Measurements from ENCODE around the gene TBXAS1.

DNA sequence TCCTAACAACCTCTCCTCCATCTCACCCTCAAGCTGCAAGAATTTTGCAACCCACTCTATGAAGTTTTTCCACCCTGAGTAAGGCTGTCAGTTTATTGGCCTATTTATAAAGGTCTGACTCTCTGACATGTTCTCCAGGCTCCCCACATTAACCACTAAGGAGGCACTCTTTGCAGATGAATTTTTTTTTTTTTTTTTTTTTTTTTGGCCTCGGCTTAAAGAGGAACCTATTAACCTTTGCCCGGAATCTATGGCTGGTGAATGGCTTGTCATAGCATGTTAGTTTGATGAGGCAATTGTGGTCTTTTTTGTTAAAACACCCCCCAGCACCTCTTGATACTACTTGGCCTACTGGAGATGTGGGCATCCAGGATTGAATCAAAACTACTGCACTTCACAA is 57.1 kb downstream of the TBXAS1 start:
- TF ChIP-seq, protein P1, sequence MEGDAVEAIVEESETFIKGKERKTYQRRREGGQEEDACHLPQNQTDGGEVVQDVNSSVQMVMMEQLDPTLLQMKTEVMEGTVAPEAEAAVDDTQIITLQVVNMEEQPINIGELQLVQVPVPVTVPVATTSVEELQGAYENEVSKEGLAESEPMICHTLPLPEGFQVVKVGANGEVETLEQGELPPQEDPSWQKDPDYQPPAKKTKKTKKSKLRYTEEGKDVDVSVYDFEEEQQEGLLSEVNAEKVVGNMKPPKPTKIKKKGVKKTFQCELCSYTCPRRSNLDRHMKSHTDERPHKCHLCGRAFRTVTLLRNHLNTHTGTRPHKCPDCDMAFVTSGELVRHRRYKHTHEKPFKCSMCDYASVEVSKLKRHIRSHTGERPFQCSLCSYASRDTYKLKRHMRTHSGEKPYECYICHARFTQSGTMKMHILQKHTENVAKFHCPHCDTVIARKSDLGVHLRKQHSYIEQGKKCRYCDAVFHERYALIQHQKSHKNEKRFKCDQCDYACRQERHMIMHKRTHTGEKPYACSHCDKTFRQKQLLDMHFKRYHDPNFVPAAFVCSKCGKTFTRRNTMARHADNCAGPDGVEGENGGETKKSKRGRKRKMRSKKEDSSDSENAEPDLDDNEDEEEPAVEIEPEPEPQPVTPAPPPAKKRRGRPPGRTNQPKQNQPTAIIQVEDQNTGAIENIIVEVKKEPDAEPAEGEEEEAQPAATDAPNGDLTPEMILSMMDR (conservative IDR thresholded peaks at IDR 0.05; ENCODE audit: low read length) = no peak
- no peak for TF ChIP-seq EZH2phosphoT487 (IDR thresholded peaks at IDR 0.05; ENCODE audit: borderline replicate concordance, low read depth, low read length)
